HG03354 (cell line): Measurements from ENCODE around the gene NBPF6.
"Not testable (repeated sequence)": the region's sequence is repeated elsewhere in the genome, so short reads cannot be mapped to it uniquely, and the experiment has no call there.

Source experiments
- ATAC-seq: cut with Tn5 transposase; IDR thresholded peaks from one replicate; pipeline ENCODE4 v1.9.1; 2021; ENCODE audit warnings: mild to moderate bottlenecking; ENCODE audit not compliant: unreplicated experiment, poor library complexity, severe bottlenecking

NBPF6 gene

GRCh38 chr1:108450043-108450442 lies at the start of gene NBPF6:
NBPF6 (plus strand) TSS chr1:108450343; CDS start chr1:108450602, 259 bp downstream.
- ATAC-seq, result not testable (repeated sequence)

- not testable (repeated sequence) for ATAC-seq
Measured at GRCh38 chr1:108411098-108411833, 38.9 kb upstream of the NBPF6 start.

GRCh38 chr1:108420129-108420528 lies 30.0 kb upstream of the NBPF6 start:
- ATAC-seq, result not testable (repeated sequence)

- ATAC-seq, result peak; percentile 84
Measured at GRCh38 chr1:108421061-108421916, 28.9 kb upstream of the NBPF6 start.

- not testable (repeated sequence) for ATAC-seq
Measured at GRCh38 chr1:108426877-108427276, 23.3 kb upstream of the NBPF6 start.

- ATAC-seq, result not testable (repeated sequence)
Measured at GRCh38 chr1:108432002-108432401, 18.1 kb upstream of the NBPF6 start.

GRCh38 chr1:108433404-108433803 lies 16.7 kb upstream of the NBPF6 start:
- ATAC-seq, result not testable (repeated sequence)

GRCh38 chr1:108438536-108438935 lies 11.6 kb upstream of the NBPF6 start:
- peak; percentile 88 for ATAC-seq

GRCh38 chr1:108454521-108454920 lies 4.4 kb downstream of the NBPF6 start:
- ATAC-seq, result not testable (repeated sequence)

- not testable (repeated sequence) for ATAC-seq
Measured at GRCh38 chr1:108458661-108459060, 8.5 kb downstream of the NBPF6 start.

- not testable (repeated sequence) for ATAC-seq
Measured at GRCh38 chr1:108461758-108462157, 11.6 kb downstream of the NBPF6 start.

GRCh38 chr1:108463962-108464361 lies 13.8 kb downstream of the NBPF6 start:
- not testable (repeated sequence) for ATAC-seq

- not testable (repeated sequence) for ATAC-seq
Measured at GRCh38 chr1:108466166-108466565, 16.0 kb downstream of the NBPF6 start.

- not testable (repeated sequence) for ATAC-seq
Measured at GRCh38 chr1:108467155-108467554, 17.0 kb downstream of the NBPF6 start.

GRCh38 chr1:108470750-108471149 lies 20.6 kb downstream of the NBPF6 start:
- not testable (repeated sequence) for ATAC-seq

- ATAC-seq, result not testable (repeated sequence)
Measured at GRCh38 chr1:108474516-108474915, 24.4 kb downstream of the NBPF6 start.

- no peak for ATAC-seq
Measured at GRCh38 chr1:108478429-108479015, 28.4 kb downstream of the NBPF6 start.

GRCh38 chr1:108482708-108483107 lies 32.6 kb downstream of the NBPF6 start:
- no peak for ATAC-seq

GRCh38 chr1:108485990-108486389 lies 35.8 kb downstream of the NBPF6 start:
- ATAC-seq, result not testable (repeated sequence)

- ATAC-seq, result not testable (repeated sequence)
Measured at GRCh38 chr1:108486707-108487106, 36.6 kb downstream of the NBPF6 start.
